AG04450 (cell line): ENCODE results near the gene ARHGAP15. TPM values are rescaled to one million over a fixed set of nuclear protein-coding genes. Genes with fewer than 3 reads are reported as not detected.
A peak's percentile ranks its signal among the peaks of the same experiment; 100 is the strongest.

ENCODE experiments used
- CTCF ChIA-PET: fragments of 300-600, 350-600 bp; formaldehyde crosslinking; extraction: SDS; loops from one replicate; lab custom pipeline; 2022; ENCODE audit warnings: antibody characterized with exemption, inconsistent platforms; lab: Charles Lee
- POLR2A ChIA-PET: fragments of 350-600 bp; formaldehyde crosslinking; extraction: SDS; loops from one replicate; lab custom pipeline; 2021; ENCODE audit warnings: antibody characterized with exemption, inconsistent platforms; lab: Yijun Ruan, JAX
- DNase-seq: peaks from one replicate; pipeline ENCODE4 v3.0.0-alpha.2; 2011; ENCODE audit warnings: low read depth, low spot score
- H3K27ac ChIP-seq: one replicate; pipeline ENCODE4 v1.5.1; 2012; ENCODE audit warnings: low read depth, low read length, control low read depth
- H3K27me3 ChIP-seq: one replicate; pipeline ENCODE4 v1.6.0; 2012; ENCODE audit warnings: low read length; ENCODE audit not compliant: control insufficient read depth, insufficient read depth
- H3K4me3 ChIP-seq: 2 replicates; pipeline ENCODE4 v1.5.1; 2011; ENCODE audit warnings: mild to moderate bottlenecking, low read depth, low read length, control low read depth
- H3K9me3 ChIP-seq: 2 replicates; pipeline ENCODE4 v1.5.1; 2012; ENCODE audit warnings: low read length; ENCODE audit not compliant: control insufficient read depth, insufficient read depth
- polyA plus RNA-seq: library from polyadenylated mRNA; depleted of rRNA; stranded (reverse); fragments of >200 nt; gene quantifications from 2 replicates; pipeline ENCODE4 v1.2.3, GENCODE V29; 2011
- TF ChIP-seq, protein P1 (sequence below): IDR thresholded peaks from 2 replicates; pipeline ENCODE4 v1.5.1; 2011; ENCODE audit warnings: low read depth, low read length, control low read depth, inconsistent platforms

The ARHGAP15 gene
- polyA plus RNA-seq, 1 experiment = not detected

DNA sequence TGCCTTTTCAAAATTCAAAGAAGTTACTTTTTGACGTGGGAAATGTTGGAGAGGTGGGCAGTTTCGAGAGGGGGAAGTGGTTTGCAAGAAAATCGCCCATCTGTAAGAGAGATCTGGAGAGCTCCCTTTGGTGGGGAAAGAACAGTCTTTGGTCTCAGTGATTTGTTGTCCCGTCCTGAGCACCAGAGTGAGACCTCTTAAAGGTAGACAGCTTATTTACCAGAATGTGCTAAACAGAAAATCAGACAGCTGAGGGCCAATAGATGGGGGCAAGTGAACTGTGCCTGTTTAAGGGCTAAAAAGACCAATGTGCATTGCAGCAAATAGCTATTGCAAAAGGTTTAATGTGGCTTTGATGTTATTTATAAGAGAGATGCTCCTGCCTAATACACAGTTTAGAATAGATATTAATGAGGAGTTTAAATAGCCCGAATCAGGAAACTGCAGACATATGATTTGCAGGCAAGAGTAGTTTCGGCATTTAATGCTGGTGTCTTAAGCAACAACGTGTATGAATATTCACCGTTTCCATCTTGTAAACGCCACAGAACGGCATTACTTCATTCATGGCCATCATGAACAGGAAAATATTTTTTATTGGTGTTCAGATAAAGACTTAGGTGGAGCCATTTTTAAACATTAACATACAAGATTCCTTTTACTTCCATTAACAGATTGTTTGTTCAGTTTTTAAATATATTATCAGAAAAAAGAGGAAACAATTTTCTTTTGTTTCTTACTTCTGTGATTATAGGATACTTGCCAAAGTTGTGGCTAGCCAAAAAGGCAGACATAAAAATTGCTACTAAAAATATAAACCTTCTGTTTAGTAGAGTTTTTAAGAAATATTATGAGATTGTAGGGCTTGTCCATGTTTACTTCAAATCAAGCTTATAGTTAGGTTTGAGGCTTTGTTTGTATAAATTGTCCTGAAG is 29.6 kb downstream of the ARHGAP15 start:
- TF ChIP-seq, protein P1, sequence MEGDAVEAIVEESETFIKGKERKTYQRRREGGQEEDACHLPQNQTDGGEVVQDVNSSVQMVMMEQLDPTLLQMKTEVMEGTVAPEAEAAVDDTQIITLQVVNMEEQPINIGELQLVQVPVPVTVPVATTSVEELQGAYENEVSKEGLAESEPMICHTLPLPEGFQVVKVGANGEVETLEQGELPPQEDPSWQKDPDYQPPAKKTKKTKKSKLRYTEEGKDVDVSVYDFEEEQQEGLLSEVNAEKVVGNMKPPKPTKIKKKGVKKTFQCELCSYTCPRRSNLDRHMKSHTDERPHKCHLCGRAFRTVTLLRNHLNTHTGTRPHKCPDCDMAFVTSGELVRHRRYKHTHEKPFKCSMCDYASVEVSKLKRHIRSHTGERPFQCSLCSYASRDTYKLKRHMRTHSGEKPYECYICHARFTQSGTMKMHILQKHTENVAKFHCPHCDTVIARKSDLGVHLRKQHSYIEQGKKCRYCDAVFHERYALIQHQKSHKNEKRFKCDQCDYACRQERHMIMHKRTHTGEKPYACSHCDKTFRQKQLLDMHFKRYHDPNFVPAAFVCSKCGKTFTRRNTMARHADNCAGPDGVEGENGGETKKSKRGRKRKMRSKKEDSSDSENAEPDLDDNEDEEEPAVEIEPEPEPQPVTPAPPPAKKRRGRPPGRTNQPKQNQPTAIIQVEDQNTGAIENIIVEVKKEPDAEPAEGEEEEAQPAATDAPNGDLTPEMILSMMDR = no peak
- CTCF ChIA-PET = interaction anchor here (7.2 kb wide), 1 partner anchor 101 kb away, joined by 61 read pairs; no protein-coding TSS in a partner anchor
- Histone ChIP-seq H3K9me3 (no peaks in the 10 kb centered on the region), H3K27ac (no peak overlapping the region), H3K4me3 (no peak overlapping the region), H3K27me3 (peaks cover 10% of the 10 kb centered on the region)
- DNase-seq = no peak
- POLR2A ChIA-PET = no interaction called here

DNA sequence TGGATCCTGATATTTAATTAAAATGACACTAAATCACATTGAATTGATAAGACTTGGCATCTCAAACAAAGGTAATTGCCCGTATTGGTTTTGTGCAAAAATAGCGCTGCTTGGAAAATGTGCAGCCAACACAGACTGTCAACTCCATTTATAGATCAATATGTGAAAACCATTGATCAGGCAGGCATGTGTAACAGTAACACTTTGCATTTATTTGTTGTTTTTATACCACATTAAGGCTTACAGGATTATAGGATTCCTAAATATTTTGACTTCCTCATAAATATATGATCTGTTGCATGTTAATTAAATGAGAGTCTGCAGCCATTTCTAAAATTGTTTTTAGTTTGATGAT is 30.2 kb downstream of the ARHGAP15 start:
- ChIA-PET CTCF (interaction anchor here (4.4 to 7.2 kb wide), 2 partner anchors 62 to 100 kb away, joined by 17 to 61 read pairs; no protein-coding TSS in a partner anchor), POLR2A (no interaction called here)
- no peaks in the 10 kb centered on the region for H3K9me3 ChIP-seq
- H3K4me3 ChIP-seq = no peak overlapping the region
- TF ChIP-seq, protein P1 = no peak
- DNase-seq = no peak
- no peak overlapping the region for H3K27ac ChIP-seq
- peaks cover 10% of the 10 kb centered on the region for H3K27me3 ChIP-seq

DNA sequence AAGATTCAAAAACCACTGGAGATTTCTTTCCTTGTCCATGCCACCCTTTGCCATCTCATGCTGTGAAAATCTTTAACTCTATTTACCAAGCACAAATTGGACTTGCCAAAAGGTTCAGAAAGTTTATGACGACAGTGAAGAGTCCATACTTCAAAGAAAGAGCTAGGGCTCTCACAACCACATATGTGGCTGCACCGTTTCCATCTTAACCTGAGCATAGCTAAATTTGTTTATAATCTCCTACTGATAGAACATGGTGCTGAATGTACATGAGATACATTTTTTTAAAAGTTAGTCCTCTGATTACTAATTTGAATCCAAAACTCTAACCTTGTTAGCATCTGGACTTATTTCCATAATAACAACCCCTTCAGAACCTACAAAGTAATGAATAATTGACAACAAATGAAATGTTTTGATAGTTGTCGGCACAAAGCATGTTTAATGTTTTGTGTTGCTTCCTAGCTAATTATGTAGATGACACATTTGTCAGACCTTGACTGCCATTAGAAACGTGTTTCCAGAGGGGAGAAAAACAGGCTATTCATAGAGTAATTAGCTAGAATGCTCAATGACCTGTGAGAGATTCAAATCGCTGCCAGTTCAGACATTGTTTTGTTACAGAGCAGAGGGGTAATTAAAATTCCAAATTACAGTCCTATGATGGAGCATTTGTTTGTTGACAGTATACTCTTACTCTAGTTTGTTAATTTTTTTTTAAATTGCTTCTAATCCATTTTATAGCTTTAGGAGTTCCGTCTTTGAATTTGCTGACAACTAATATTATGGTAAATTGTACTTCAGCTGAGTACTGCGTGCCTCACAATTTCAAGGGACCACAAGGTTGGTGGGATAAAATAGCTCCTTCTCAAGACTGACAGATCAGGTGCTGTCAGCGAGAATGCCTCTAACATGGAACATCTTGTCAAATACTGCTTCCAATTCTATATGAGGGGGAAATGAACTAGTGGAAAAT is 31.8 kb downstream of the ARHGAP15 start:
- ChIA-PET CTCF (interaction anchor here (1.2 to 7.2 kb wide), 7 partner anchors 11 to 127 kb away, joined by 3 to 61 read pairs (median 6); no protein-coding TSS in a partner anchor), POLR2A (no interaction called here)
- Histone ChIP-seq H3K27me3 (peaks cover 10% of the 10 kb centered on the region), H3K27ac (no peak overlapping the region), H3K4me3 (no peak overlapping the region), H3K9me3 (no peaks in the 10 kb centered on the region)
- TF ChIP-seq, protein P1 = no peak
- DNase-seq = no peak

DNA sequence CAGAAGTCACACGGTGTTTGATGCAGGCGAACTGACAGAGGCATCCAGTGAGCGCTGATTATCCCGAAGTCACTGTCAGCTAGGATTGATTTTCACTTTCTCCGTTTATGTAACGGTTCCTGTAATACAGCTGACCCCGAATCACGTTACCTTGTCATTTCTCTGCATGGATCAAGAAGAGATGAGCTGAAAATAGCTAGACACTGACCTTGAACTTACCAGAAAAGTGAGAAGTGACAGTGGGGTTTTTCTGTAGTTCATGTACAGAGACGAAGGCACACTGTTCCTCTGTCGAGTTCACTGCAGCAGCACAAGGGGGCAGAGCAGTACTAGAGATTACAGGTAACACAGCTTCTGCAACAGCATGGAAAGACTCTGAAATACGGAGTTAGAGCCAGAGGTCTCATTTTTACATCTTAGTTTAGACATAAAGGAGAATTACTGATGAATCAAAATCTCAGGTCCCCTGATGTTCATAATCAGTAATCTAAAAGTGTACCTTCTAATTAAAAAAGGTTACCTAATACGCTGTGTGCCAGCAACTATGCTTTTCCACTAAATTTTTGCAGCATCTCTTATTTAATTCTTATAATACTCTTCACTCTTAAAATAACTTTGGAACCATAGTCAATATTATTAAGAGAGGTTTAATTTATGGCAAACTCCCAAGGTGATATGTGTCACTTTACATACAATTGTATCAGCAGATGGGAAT is 33.1 kb downstream of the ARHGAP15 start:
- H3K27ac ChIP-seq = no peak overlapping the region
- peak overlapping the region; percentile 39 for H3K4me3 ChIP-seq
- DNase-seq = peak; percentile 15
- ChIA-PET POLR2A (no interaction called here), CTCF (interaction anchor here (0.5 to 7.2 kb wide), 11 partner anchors 10 to 1359 kb away, joined by 3 to 61 read pairs (median 4); no protein-coding TSS in a partner anchor)
- H3K27me3 ChIP-seq = peaks cover 10% of the 10 kb centered on the region
- TF ChIP-seq, protein P1 = peak; percentile 79
- no peaks in the 10 kb centered on the region for H3K9me3 ChIP-seq
